Mucosa of descending colon (tissue), 3 donors: ENCODE results near the gene RPS10. TPM values are rescaled to one million over a fixed set of nuclear protein-coding genes. Genes with fewer than 3 reads are reported as not detected.

ENCODE experiments used
- ATAC-seq: fragments of 200-7000 bp; cut with Tn5 transposase; one replicate; pipeline ENCODE4 v1.9.1; 2020; ENCODE audit warnings: mild to moderate bottlenecking, moderate library complexity
- DNase-seq, 3 donors: peaks; one replicate each; pipeline ENCODE4 v3.0.0-alpha.2; 2020
- H3K36me3 ChIP-seq: fragments of 200-600 bp; one replicate; pipeline ENCODE4 v1.8.0; 2021; ENCODE audit warnings: low read depth, mild to moderate bottlenecking
- H3K4me1 ChIP-seq: fragments of 200-600 bp; one replicate; pipeline ENCODE4 v1.8.0; 2021; ENCODE audit warnings: low read depth, mild to moderate bottlenecking
- H3K4me3 ChIP-seq: fragments of 200-600 bp; one replicate; pipeline ENCODE4 v1.8.0; 2021; ENCODE audit warnings: mild to moderate bottlenecking
- H3K9me3 ChIP-seq: fragments of 200-600 bp; one replicate; pipeline ENCODE4 v1.8.0; 2021; ENCODE audit warnings: mild to moderate bottlenecking
- CTCF ChIP-seq: fragments of 200-600 bp; IDR thresholded peaks from one replicate; pipeline ENCODE4 v1.8.0; 2022; ENCODE audit warnings: antibody characterized with exemption, mild to moderate bottlenecking
- intact Hi-C, 2 donors: fragments of 100-400 bp; cut with DNase I in 1 of 2; cut with micrococcal nuclease in 1 of 2; formaldehyde crosslinking; loops; one replicate each; pipeline versions ENCODE4 v1.11.0 to v1.11.1; 2022; cut with DNase I, micrococcal nuclease
- total RNA-seq, 3 donors: library from RNA; stranded (reverse); fragmentation: NEBNext Ultra II Directional in 2 of 3; extraction: Animal tissue kit (Norgen Biotek cat#: 25700) in 2 of 3; gene quantifications; one replicate each; pipeline versions ENCODE4 v1.2.1 to v1.2.4, GENCODE V29; 2021 to 2023
- donor health status: DM: no; HTN: no; CAD: no; lungs with moderate emphysema.
- donor health status: DM: no; HTN: no; CAD: no.
- donor health status: DM: no; HTN: yes; CAD: no.

Gene RPS10
- total RNA-seq, 3 donors from 2014 or later = 999 to 1,006 (median 1,004) TPM

GRCh38 chr6:34469499-34469898, 43.6 kb upstream of the RPS10 start:
- no peak for TF ChIP-seq CTCF
- intact Hi-C loops = loop anchor here in 1 of 2 donors (10.0 kb wide), 1 partner anchor 135 kb away; no protein-coding TSS in a partner anchor

GRCh38 chr6:34468378-34468892, 42.6 kb upstream of the RPS10 start:
- intact Hi-C loops = loop anchor here in 1 of 2 donors (10.0 kb wide), 1 partner anchor 136 kb away; no protein-coding TSS in a partner anchor
- Histone ChIP-seq H3K36me3 (no peaks in the 10 kb centered on the region), H3K4me3 (no peak overlapping the region), H3K9me3 (no peaks in the 10 kb centered on the region), H3K4me1 (peaks cover 10% of the 10 kb centered on the region)
- no peak for TF ChIP-seq CTCF
- ATAC-seq (peak; percentile 41), DNase-seq (no peak)

More at GRCh38 chr6:34469499-34469898, 43.6 kb upstream of the RPS10 start:
- DNase-seq (no peak), ATAC-seq (no peak)
- Histone ChIP-seq H3K9me3 (no peaks in the 10 kb centered on the region), H3K4me3 (no peak overlapping the region), H3K36me3 (no peaks in the 10 kb centered on the region), H3K4me1 (peaks cover 10% of the 10 kb centered on the region)

GRCh38 chr6:34466242-34467185, 40.6 kb upstream of the RPS10 start:
- no peaks in the 10 kb centered on the region for H3K9me3 ChIP-seq
- DNase-seq = no peak
- H3K4me1 ChIP-seq = peaks cover 10% of the 10 kb centered on the region
- no peak for TF ChIP-seq CTCF
- intact Hi-C loops = loop anchor here in 1 of 2 donors (10.0 kb wide), 1 partner anchor 138 kb away; no protein-coding TSS in a partner anchor
- no peak overlapping the region for H3K4me3 ChIP-seq
- ATAC-seq = no peak
- H3K36me3 ChIP-seq = no peaks in the 10 kb centered on the region

- H3K4me1 ChIP-seq = peaks cover 10% of the 10 kb centered on the region
- no peak for TF ChIP-seq CTCF
- no peak for DNase-seq
- intact Hi-C loops = loop anchor here in 1 of 2 donors (10.0 kb wide), 1 partner anchor 139 kb away; no protein-coding TSS in a partner anchor
- H3K36me3 ChIP-seq = no peaks in the 10 kb centered on the region
- no peak within 1 kb of the TSS for H3K4me3 ChIP-seq
- ATAC-seq = peak; percentile 62
- H3K9me3 ChIP-seq = no peaks in the 10 kb centered on the region
These were observed 39.8 kb upstream of the RPS10 start, which contains the start of gene PACSIN1 for GRCh38 chr6:34465531-34466241. TSS of gene PACSIN1 (plus strand) at chr6:34466076. CDS start at chr6:34526306, 60,230 bp downstream.

- TF ChIP-seq CTCF = no peak
- H3K9me3 ChIP-seq = no peaks in the 10 kb centered on the region
- H3K4me3 ChIP-seq = no peak overlapping the region
- no peaks in the 10 kb centered on the region for H3K36me3 ChIP-seq
- H3K4me1 ChIP-seq = peaks cover 10% of the 10 kb centered on the region
- ATAC-seq = no peak
- no peak for DNase-seq
- intact Hi-C loops = loop anchor here in 1 of 2 donors (10.0 kb wide), 1 partner anchor 141 kb away; no protein-coding TSS in a partner anchor
These were observed 38.0 kb upstream of the RPS10 start for GRCh38 chr6:34463849-34464248.
